NT2/D1 (cell line): Measurements from ENCODE around the gene ATG10.

Experiments
- SUZ12 ChIP-seq: IDR thresholded peaks from 2 replicates; pipeline ENCODE4 v1.6.1; 2011; ENCODE audit not compliant: insufficient read length, insufficient read depth; ENCODE audit errors: extremely low read depth
- YY1 ChIP-seq: IDR thresholded peaks from 2 replicates; pipeline ENCODE4 v1.6.1; 2011; ENCODE audit not compliant: insufficient read length, insufficient read depth
- ZNF274 ChIP-seq: IDR thresholded peaks from 2 replicates; pipeline ENCODE4 v1.6.1; 2011; ENCODE audit warnings: mild to moderate bottlenecking, low read depth, low read length

- TF ChIP-seq YY1 (no peak), SUZ12 (no peak), ZNF274 (no peak)
These were observed 287.5 kb downstream of the ATG10 start for GRCh38 chr5:82259172-82259800.
